Stimulated activated CD4-positive, alpha-beta T cell treated with anti-CD3 and anti-CD28 coated beads, Interleukin-2, amount 100 ng/mL, for 24 hours (primary cell): ENCODE data around the gene TSPAN13.

Experiments
- DNase-seq, 2 donors: peaks; one replicate each; pipeline ENCODE4 v3.0.0-alpha.2; 2020

TSPAN13 gene

DNA sequence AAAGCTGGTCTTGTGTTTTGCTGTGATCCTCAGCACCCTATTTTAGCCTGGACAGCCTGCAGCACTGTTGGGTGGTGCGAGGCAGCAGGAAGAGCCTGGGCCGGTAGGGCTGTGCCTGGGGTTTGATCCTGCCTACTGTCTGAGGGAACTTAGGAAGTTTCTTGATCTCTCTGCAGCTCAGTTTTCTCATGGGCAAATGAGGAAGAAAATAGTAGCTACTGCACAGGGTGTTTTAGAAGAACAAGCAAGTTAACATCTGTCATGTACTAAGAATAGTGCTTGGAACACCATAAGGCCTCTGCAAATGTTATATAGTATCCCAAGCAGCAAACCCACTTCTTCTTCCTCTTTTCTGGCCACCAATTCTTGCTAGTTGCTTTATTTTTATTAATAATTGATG is 63.3 kb downstream of the TSPAN13 start:
- no peak for DNase-seq

GRCh38 chr7:16817536-16817935 is 64.0 kb downstream of the TSPAN13 start:
- no peak for DNase-seq

DNA sequence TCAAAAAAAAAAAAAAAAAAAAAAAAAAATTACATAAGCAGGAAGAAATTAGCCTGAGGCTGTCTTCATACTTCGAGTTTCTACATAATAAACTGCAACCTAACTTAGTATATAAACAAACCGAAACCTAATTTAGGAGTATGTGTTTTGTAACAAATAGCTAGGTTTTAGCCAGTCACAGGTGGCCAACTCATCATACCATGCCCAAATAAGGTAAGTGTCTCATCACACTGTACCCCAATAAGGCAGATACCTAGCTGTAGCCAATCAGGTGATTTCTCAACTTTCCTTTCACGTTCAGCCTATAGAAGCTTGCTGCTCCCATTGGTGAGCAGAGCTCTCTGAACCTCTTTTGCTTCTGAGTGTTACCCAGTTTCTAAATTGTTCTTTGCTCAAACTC is 65.2 kb downstream of the TSPAN13 start:
- no peak for DNase-seq

DNA sequence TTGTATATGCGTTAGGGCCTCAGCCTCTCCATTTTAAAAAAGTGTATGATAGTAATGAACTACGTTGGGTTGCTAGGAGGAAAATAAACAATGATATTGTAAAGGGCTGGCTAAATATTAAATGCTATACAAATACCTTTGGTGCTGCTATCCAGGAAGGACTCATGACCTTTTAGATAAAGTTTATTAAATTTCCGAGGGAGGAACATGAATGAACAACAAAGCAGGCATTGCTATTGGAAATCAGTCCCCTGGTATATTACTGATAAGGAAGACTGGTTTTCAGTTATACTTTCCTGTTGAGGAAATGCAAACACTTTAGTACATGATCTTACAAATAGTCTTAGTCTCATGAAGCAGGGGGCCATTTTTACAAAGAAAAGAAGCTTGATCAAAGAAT is 68.5 kb downstream of the TSPAN13 start:
- DNase-seq, result no peak

DNA sequence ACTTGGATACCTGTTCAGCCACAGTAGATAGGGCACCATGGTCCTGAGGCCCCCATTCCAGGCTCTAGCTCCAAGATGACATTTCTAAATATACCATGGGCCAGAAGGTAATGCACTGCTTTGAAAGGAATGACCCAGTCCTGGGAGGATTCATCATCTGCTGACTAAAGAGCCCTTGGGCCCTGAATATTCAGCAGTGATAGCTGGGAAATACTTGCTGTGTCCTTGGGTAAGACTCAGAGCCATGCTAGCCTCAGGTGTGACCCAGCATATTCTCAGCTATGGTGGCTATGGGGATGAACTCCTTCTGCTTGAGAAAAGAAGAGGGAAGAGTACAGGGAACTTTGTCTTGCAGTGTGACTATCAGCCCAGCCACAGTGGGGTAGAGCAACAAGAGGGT is 72.5 kb downstream of the TSPAN13 start:
- no peak for DNase-seq

- no peak for DNase-seq
Observed at GRCh38 chr7:16833373-16833772, 79.8 kb downstream of the TSPAN13 start.
